Neuronal stem cell (in vitro differentiated cells): Measurements from ENCODE around the gene ARFGAP2.
"Not testable (repeated sequence)": the region's sequence is repeated elsewhere in the genome, so short reads cannot be mapped to it uniquely, and the experiment has no call there.

Source experiments
- DNase-seq: peaks from one replicate; pipeline ENCODE4 v3.0.0-alpha.2; 2013; ENCODE audit warnings: low spot score
- H2AFZ ChIP-seq: one replicate; pipeline ENCODE4 v1.6.1; 2013; ENCODE audit warnings: mild to moderate bottlenecking, low read length, inconsistent platforms
- H2AK5ac ChIP-seq: 2 replicates; pipeline ENCODE4 v1.6.1; 2013; ENCODE audit warnings: low read depth, mild to moderate bottlenecking, inconsistent platforms, low read length, moderate library complexity, mixed read lengths
- H2BK120ac ChIP-seq: 2 replicates; pipeline ENCODE4 v1.6.1; 2013; ENCODE audit warnings: low read depth, mild to moderate bottlenecking, inconsistent platforms, low read length, moderate library complexity, mixed read lengths
- H2BK12ac ChIP-seq: one replicate; pipeline ENCODE4 v1.6.1; 2013; ENCODE audit warnings: low read length, inconsistent platforms
- H2BK15ac ChIP-seq: 2 replicates; pipeline ENCODE4 v1.6.1; 2013; ENCODE audit warnings: mild to moderate bottlenecking, low read length, inconsistent platforms, mixed read lengths
- H2BK5ac ChIP-seq: one replicate; pipeline ENCODE4 v1.6.1; 2013; ENCODE audit warnings: inconsistent platforms, mild to moderate bottlenecking, low read length, moderate library complexity
- H3K14ac ChIP-seq: one replicate; pipeline ENCODE4 v1.6.1; 2013; ENCODE audit warnings: low read length, inconsistent platforms
- H3K18ac ChIP-seq: 2 replicates; pipeline ENCODE4 v1.6.1; 2013; ENCODE audit warnings: low read length, inconsistent platforms
- H3K23ac ChIP-seq: 2 replicates; pipeline ENCODE4 v1.6.1; 2013; ENCODE audit warnings: low read depth, mild to moderate bottlenecking, mixed read lengths, low read length, inconsistent platforms; ENCODE audit not compliant: poor library complexity
- H3K27ac ChIP-seq: replicated peaks from 3 replicates; pipeline ENCODE4 v1.5.1; 2013; ENCODE audit warnings: low read length, inconsistent platforms
- H3K27me3 ChIP-seq, 3 experiments: 2 replicates each; pipeline ENCODE4 v1.6.1; 2013; ENCODE audit warnings: low read length in 3 of 3, mild to moderate bottlenecking in 2 of 3, inconsistent platforms in 1 of 3, low read depth in 1 of 3, mixed read lengths in 1 of 3, moderate library complexity in 1 of 3; ENCODE audit not compliant: control insufficient read depth in 3 of 3, insufficient read depth in 3 of 3
- H3K36me3 ChIP-seq, 2 donors: replicated peaks in 1 of 2; 2 replicates each; pipeline ENCODE4 v1.6.1; 2013; ENCODE audit warnings: low read length in 2 of 2; ENCODE audit not compliant: control insufficient read depth in 2 of 2, insufficient read depth in 2 of 2
- H3K4ac ChIP-seq: 2 replicates; pipeline ENCODE4 v1.6.1; 2013; ENCODE audit warnings: inconsistent platforms, mild to moderate bottlenecking, low read length, moderate library complexity
- H3K4me1 ChIP-seq, 2 donors: 1 replicate in 1 of 2; 2 replicates in 1 of 2; pipeline ENCODE4 v1.6.1; 2013; ENCODE audit warnings: low read length in 2 of 2, low read depth in 1 of 2; ENCODE audit not compliant: control insufficient read depth in 2 of 2, insufficient read depth in 1 of 2
- H3K4me2 ChIP-seq: one replicate; pipeline ENCODE4 v1.6.1; 2013; ENCODE audit warnings: mild to moderate bottlenecking, low read length, inconsistent platforms; ENCODE audit not compliant: insufficient read depth, poor library complexity, severe bottlenecking
- H3K4me3 ChIP-seq, 2 donors: 2 replicates each; pipeline ENCODE4 v1.5.1; 2013; ENCODE audit warnings: low read length in 2 of 2, mild to moderate bottlenecking in 2 of 2, inconsistent platforms in 1 of 2, moderate library complexity in 1 of 2
- H3K79me1 ChIP-seq: one replicate; pipeline ENCODE4 v1.6.1; 2013; ENCODE audit warnings: low read depth, mild to moderate bottlenecking, inconsistent platforms, low read length, moderate library complexity
- H3K9ac ChIP-seq: one replicate; pipeline ENCODE4 v1.6.1; 2013; ENCODE audit warnings: mild to moderate bottlenecking, low read depth, low read length, inconsistent platforms; ENCODE audit not compliant: poor library complexity
- H3K9me3 ChIP-seq, 2 donors: replicated peaks in 1 of 2; 2 replicates each; pipeline versions ENCODE3 to v1.6.1; 2013; ENCODE audit warnings: low read length in 2 of 2, mild to moderate bottlenecking in 2 of 2, inconsistent platforms in 1 of 2, low read depth in 1 of 2, mixed read lengths in 1 of 2, moderate library complexity in 1 of 2; ENCODE audit not compliant: control insufficient read depth in 2 of 2, insufficient read depth in 1 of 2
- H4K8ac ChIP-seq: one replicate; pipeline ENCODE4 v1.6.1; 2013; ENCODE audit warnings: low read depth, mild to moderate bottlenecking, inconsistent platforms, low read length, moderate library complexity
- H4K91ac ChIP-seq: one replicate; pipeline ENCODE4 v1.6.1; 2013; ENCODE audit warnings: low read length, low read depth, mild to moderate bottlenecking, inconsistent platforms; ENCODE audit not compliant: poor library complexity
- WGBS, 2 donors: extraction: QIAGEN DNeasy Blood & Tissue Kit; methylation state at CpG; one replicate each; pipeline ENCODE4 v1.1.7; 2013; ENCODE audit warnings: missing lambda C conversion rate in 2 of 2, mixed read lengths in 1 of 2; ENCODE audit not compliant: insufficient read length in 2 of 2, insufficient replicate concordance in 1 of 2; ENCODE audit errors: extremely low coverage in 2 of 2; 5-methylcytosine and 5-hydroxymethylcytosine counted together

The ARFGAP2 gene

GRCh38 chr11:47206577-47206976, 29.9 kb upstream of the ARFGAP2 start:
- H2AK5ac ChIP-seq, H2BK5ac ChIP-seq, H3K18ac ChIP-seq, H3K79me1 ChIP-seq, H2BK15ac ChIP-seq, H3K4me2 ChIP-seq, H3K9ac ChIP-seq, H3K9me3 ChIP-seq, H2BK120ac ChIP-seq, H2AFZ ChIP-seq, H3K27ac ChIP-seq, H3K23ac ChIP-seq, H3K4ac ChIP-seq, H3K14ac ChIP-seq, H3K4me3 ChIP-seq, H3K4me1 ChIP-seq, H4K91ac ChIP-seq, DNase-seq, H3K36me3 ChIP-seq, H4K8ac ChIP-seq, H2BK12ac ChIP-seq: not testable (repeated sequence)
- no CpG with 5 or more reads among the region's 5 CpGs for WGBS, 2 donors
- H3K27me3 ChIP-seq, result peaks cover 0 to 20% (median 0%) of the 10 kb centered on the region in 3 experiments

GRCh38 chr11:47204637-47204989, 27.9 kb upstream of the ARFGAP2 start:
- Histone ChIP-seq H3K23ac (no peak overlapping the region), H2AFZ (peak overlapping the region; percentile 68), H2BK15ac (no peak overlapping the region), H3K4ac (no peak overlapping the region), H2AK5ac (no peak overlapping the region), H3K36me3 (no peaks in the 10 kb centered on the region), H3K4me3 (no peak overlapping the region), H3K79me1 (no peaks in the 10 kb centered on the region), H2BK120ac (no peak overlapping the region), H3K27me3 (peaks cover 0 to 20% (median 0%) of the 10 kb centered on the region in 3 experiments), H2BK5ac (no peak overlapping the region), H4K8ac (no peak overlapping the region), H3K27ac (no peak overlapping the region), H3K18ac (no peak overlapping the region), H3K4me1 (no peaks in the 10 kb centered on the region), H2BK12ac (no peak overlapping the region), H4K91ac (no peak overlapping the region), H3K14ac (no peak overlapping the region), H3K4me2 (no peak overlapping the region), H3K9me3 (no peaks in the 10 kb centered on the region), H3K9ac (no peak overlapping the region)
- DNase-seq, result no peak
- no CpG with 5 or more reads among the region's 2 CpGs for WGBS, 2 donors

GRCh38 chr11:47202576-47202975, 25.9 kb upstream of the ARFGAP2 start:
- H3K27ac ChIP-seq, result no peak overlapping the region
- H4K8ac ChIP-seq, result no peak overlapping the region
- H2BK12ac ChIP-seq, result no peak overlapping the region
- no peaks in the 10 kb centered on the region for H3K9me3 ChIP-seq
- no peak overlapping the region for H3K18ac ChIP-seq
- DNase-seq, result no peak
- H4K91ac ChIP-seq, result no peak overlapping the region
- H3K4me1 ChIP-seq, result no peaks in the 10 kb centered on the region
- no peak overlapping the region for H3K9ac ChIP-seq
- no peak overlapping the region for H2BK5ac ChIP-seq
- H3K4me2 ChIP-seq, result no peak overlapping the region
- no CpG with 5 or more reads among the region's 5 CpGs for WGBS, 2 donors
- no peak overlapping the region for H2AK5ac ChIP-seq
- no peak overlapping the region for H3K4ac ChIP-seq
- H2BK120ac ChIP-seq, result no peak overlapping the region
- H3K4me3 ChIP-seq, result no peak overlapping the region
- H2BK15ac ChIP-seq, result no peak overlapping the region
- H2AFZ ChIP-seq, result no peak overlapping the region
- H3K79me1 ChIP-seq, result no peaks in the 10 kb centered on the region
- H3K14ac ChIP-seq, result no peak overlapping the region
- H3K23ac ChIP-seq, result no peak overlapping the region
- no peaks in the 10 kb centered on the region for H3K36me3 ChIP-seq
- H3K27me3 ChIP-seq, result peaks cover 0 to 24% (median 0%) of the 10 kb centered on the region in 3 experiments

GRCh38 chr11:47201015-47201414, 24.3 kb upstream of the ARFGAP2 start:
- Histone ChIP-seq H3K27ac (no peak overlapping the region), H3K27me3 (peaks cover 0 to 20% (median 0%) of the 10 kb centered on the region in 3 experiments), H3K23ac (no peak overlapping the region), H3K4me1 (no peaks in the 10 kb centered on the region), H2BK5ac (no peak overlapping the region), H3K9me3 (no peaks in the 10 kb centered on the region), H2AFZ (no peak overlapping the region), H3K79me1 (no peaks in the 10 kb centered on the region), H3K36me3 (no peaks in the 10 kb centered on the region), H3K14ac (no peak overlapping the region), H2BK12ac (no peak overlapping the region), H3K4ac (no peak overlapping the region), H3K18ac (no peak overlapping the region), H2AK5ac (no peak overlapping the region), H2BK15ac (no peak overlapping the region), H3K4me2 (no peak overlapping the region), H2BK120ac (no peak overlapping the region), H3K4me3 (no peak overlapping the region), H4K8ac (no peak overlapping the region), H3K9ac (no peak overlapping the region), H4K91ac (no peak overlapping the region)
- no CpG with 5 or more reads among the region's 4 CpGs for WGBS, 2 donors
- no peak for DNase-seq
